ENCODE data around the gene ANKDD1A.

ANKDD1A gene

GRCh38 chr15:64923546-64923945 is 11.8 kb downstream of the ANKDD1A start:
- no peak for DNase-seq (ENCODE audit: low read depth in 2 of 2)

- DNase-seq (ENCODE audit: low read depth in 2 of 2): no peak
These were observed 13.9 kb downstream of the ANKDD1A start for GRCh38 chr15:64925335-64926330.

GRCh38 chr15:64926661-64927060 is 15.0 kb downstream of the ANKDD1A start:
- DNase-seq (ENCODE audit: low read depth in 2 of 2): no peak

GRCh38 chr15:64928626-64929220 is 17.0 kb downstream of the ANKDD1A start:
- DNase-seq (ENCODE audit: low read depth in 2 of 2): no peak

GRCh38 chr15:64930019-64930652 is 18.4 kb downstream of the ANKDD1A start:
- DNase-seq (ENCODE audit: low read depth in 2 of 2): no peak

- no peak for DNase-seq (ENCODE audit: low read depth in 2 of 2)
These were observed 19.2 kb downstream of the ANKDD1A start for GRCh38 chr15:64930778-64931371.

- DNase-seq (ENCODE audit: low read depth in 2 of 2): no peak
These were observed 19.7 kb downstream of the ANKDD1A start for GRCh38 chr15:64931381-64931780.

GRCh38 chr15:64934023-64934422 is 22.3 kb downstream of the ANKDD1A start:
- no peak for DNase-seq (ENCODE audit: low read depth in 2 of 2)

GRCh38 chr15:64938192-64938591 is 26.5 kb downstream of the ANKDD1A start:
- no peak for DNase-seq (ENCODE audit: low read depth in 2 of 2)

GRCh38 chr15:64942356-64942755 is 30.7 kb downstream of the ANKDD1A start:
- no peak for DNase-seq (ENCODE audit: low read depth in 2 of 2)

GRCh38 chr15:64943512-64944225 is 32.0 kb downstream of the ANKDD1A start:
- DNase-seq (ENCODE audit: low read depth in 2 of 2): no peak

GRCh38 chr15:64944961-64945360 is 33.3 kb downstream of the ANKDD1A start:
- no peak for DNase-seq (ENCODE audit: low read depth in 2 of 2)

- DNase-seq (ENCODE audit: low read depth in 2 of 2): no peak
These were observed 35.5 kb downstream of the ANKDD1A start for GRCh38 chr15:64947211-64947610.

GRCh38 chr15:64948916-64949315 is 37.2 kb downstream of the ANKDD1A start:
- DNase-seq (ENCODE audit: low read depth in 2 of 2): no peak

- DNase-seq (ENCODE audit: low read depth in 2 of 2): no peak
These were observed 37.9 kb downstream of the ANKDD1A start for GRCh38 chr15:64949383-64950186.

GRCh38 chr15:64950888-64951287 is 39.2 kb downstream of the ANKDD1A start:
- no peak for DNase-seq (ENCODE audit: low read depth in 2 of 2)

- DNase-seq (ENCODE audit: low read depth in 2 of 2): no peak
These were observed 40.2 kb downstream of the ANKDD1A start for GRCh38 chr15:64951777-64952418.

GRCh38 chr15:64954395-64954794 is 42.7 kb downstream of the ANKDD1A start:
- DNase-seq (ENCODE audit: low read depth in 2 of 2): no peak

- no peak for DNase-seq (ENCODE audit: low read depth in 2 of 2)
These were observed 47.4 kb downstream of the ANKDD1A start for GRCh38 chr15:64959128-64959527.

GRCh38 chr15:64960153-64960552 is 48.5 kb downstream of the ANKDD1A start:
- DNase-seq (ENCODE audit: low read depth in 2 of 2): no peak

Data from fibroblast of skin of left biceps (primary cell).